ENCODE data around the gene METTL22. TPM values are rescaled to one million over a fixed set of nuclear protein-coding genes. Genes with fewer than 3 reads are reported as not detected.

METTL22 gene
- total and polyA plus RNA-seq, 2 experiments from 2014 or later = 17.6 to 19.7 TPM

GRCh38 chr16:8595783-8596182, 25.7 kb upstream of the METTL22 start:
- Histone ChIP-seq H3K27me3 (peaks cover 21% of the 10 kb centered on the region), H3K4me2 (no peak overlapping the region), H3K4me1 (ENCODE audit: insufficient read depth) (no peaks in the 10 kb centered on the region), H3K79me2 (no peaks in the 10 kb centered on the region), H4K20me1 (ENCODE audit: insufficient read depth, poor library complexity, severe bottlenecking) (no peaks in the 10 kb centered on the region), H3K27ac (no peak overlapping the region), H2AFZ (no peak overlapping the region), H3K36me3 (replicated peaks; ENCODE audit: insufficient read depth, low read depth) (no peaks in the 10 kb centered on the region), H3K9me3 (ENCODE audit: low read depth) (no peaks in the 10 kb centered on the region), H3K4me3 (no peak overlapping the region), H3K9me2 (replicated peaks; ENCODE audit: insufficient read depth) (no peaks in the 10 kb centered on the region)
- no peak for TF ChIP-seq EZH2phosphoT487 (IDR thresholded peaks at IDR 0.05; ENCODE audit: low read depth, severe bottlenecking, unreplicated experiment)
- no peak for TF ChIP-seq CTCF (IDR thresholded peaks at IDR 0.05; ENCODE audit: poor library complexity)
- TF ChIP-seq EZH2 (IDR thresholded peaks at IDR 0.05; ENCODE audit: borderline replicate concordance) = no peak
- 90% methylated on average over 5 of the region's 5 CpGs for WGBS (ENCODE audit: low lambda C conversion rate, missing lambda C conversion rate)
- no peak for DNase-seq (ENCODE audit: low spot score)

GRCh38 chr16:8596581-8596980, 24.9 kb upstream of the METTL22 start:
- H3K27me3 ChIP-seq = peaks cover 20% of the 10 kb centered on the region
- H3K79me2 ChIP-seq = no peaks in the 10 kb centered on the region
- TF ChIP-seq CTCF (IDR thresholded peaks at IDR 0.05; ENCODE audit: poor library complexity) (no peak), EZH2phosphoT487 (IDR thresholded peaks at IDR 0.05; ENCODE audit: low read depth, severe bottlenecking, unreplicated experiment) (no peak), EZH2 (IDR thresholded peaks at IDR 0.05; ENCODE audit: borderline replicate concordance) (no peak)
- DNase-seq (ENCODE audit: low spot score) = no peak
- H3K9me2 ChIP-seq (replicated peaks; ENCODE audit: insufficient read depth) = no peaks in the 10 kb centered on the region
- no peak overlapping the region for H3K27ac ChIP-seq
- H4K20me1 ChIP-seq (ENCODE audit: insufficient read depth, poor library complexity, severe bottlenecking) = no peaks in the 10 kb centered on the region
- H3K4me2 ChIP-seq = no peak overlapping the region
- no peak overlapping the region for H3K4me3 ChIP-seq
- H3K9me3 ChIP-seq (ENCODE audit: low read depth) = no peaks in the 10 kb centered on the region
- no peaks in the 10 kb centered on the region for H3K36me3 ChIP-seq (replicated peaks; ENCODE audit: insufficient read depth, low read depth)
- H2AFZ ChIP-seq = no peak overlapping the region
- 92% methylated on average over 1 of the region's 1 CpG for WGBS (ENCODE audit: low lambda C conversion rate, missing lambda C conversion rate)
- H3K4me1 ChIP-seq (ENCODE audit: insufficient read depth) = no peaks in the 10 kb centered on the region

- H3K4me3 ChIP-seq = no peak overlapping the region
- WGBS (ENCODE audit: low lambda C conversion rate, missing lambda C conversion rate) = 74% methylated on average over 11 of the region's 11 CpGs
- no peaks in the 10 kb centered on the region for H3K9me3 ChIP-seq (ENCODE audit: low read depth)
- H3K79me2 ChIP-seq = no peaks in the 10 kb centered on the region
- TF ChIP-seq CTCF (IDR thresholded peaks at IDR 0.05; ENCODE audit: poor library complexity) (no peak), EZH2phosphoT487 (IDR thresholded peaks at IDR 0.05; ENCODE audit: low read depth, severe bottlenecking, unreplicated experiment) (no peak), EZH2 (IDR thresholded peaks at IDR 0.05; ENCODE audit: borderline replicate concordance) (no peak)
- no peaks in the 10 kb centered on the region for H3K9me2 ChIP-seq (replicated peaks; ENCODE audit: insufficient read depth)
- H3K27me3 ChIP-seq = peaks cover 9% of the 10 kb centered on the region
- H3K36me3 ChIP-seq (replicated peaks; ENCODE audit: insufficient read depth, low read depth) = no peaks in the 10 kb centered on the region
- no peak overlapping the region for H2AFZ ChIP-seq
- no peaks in the 10 kb centered on the region for H3K4me1 ChIP-seq (ENCODE audit: insufficient read depth)
- no peak overlapping the region for H3K27ac ChIP-seq
- DNase-seq (ENCODE audit: low spot score) = no peak
- no peak overlapping the region for H3K4me2 ChIP-seq
- H4K20me1 ChIP-seq (ENCODE audit: insufficient read depth, poor library complexity, severe bottlenecking) = no peaks in the 10 kb centered on the region
Measured at GRCh38 chr16:8600144-8600775, 21.2 kb upstream of the METTL22 start.

All from hepatocyte (in vitro differentiated cells).